Coronary artery (tissue), 2 donors: ENCODE measurements around the gene CENPL.
"Not testable (repeated sequence)": the region's sequence is repeated elsewhere in the genome, so short reads cannot be mapped to it uniquely, and the experiment has no call there.

Experiments
- DNase-seq: peaks from one replicate; pipeline ENCODE4 v3.0.0-alpha.2; 2017; ENCODE audit warnings: low spot score
- H3K27ac ChIP-seq, 2 donors: fragments of 200-600 bp; sonication (generic); one replicate each; pipeline ENCODE4 v1.5.1; 2016 to 2019
- H3K4me3 ChIP-seq: fragments of 200-600 bp; sonication (generic); 2 replicates; pipeline ENCODE4 v1.5.1; 2016; ENCODE audit warnings: mild to moderate bottlenecking, moderate library complexity
- TF ChIP-seq, protein P1 (sequence below): fragments of 200-600 bp; sonication (generic); IDR thresholded peaks from one replicate; pipeline ENCODE4 v1.5.1; 2019; ENCODE audit warnings: antibody characterized with exemption

CENPL gene

DNA sequence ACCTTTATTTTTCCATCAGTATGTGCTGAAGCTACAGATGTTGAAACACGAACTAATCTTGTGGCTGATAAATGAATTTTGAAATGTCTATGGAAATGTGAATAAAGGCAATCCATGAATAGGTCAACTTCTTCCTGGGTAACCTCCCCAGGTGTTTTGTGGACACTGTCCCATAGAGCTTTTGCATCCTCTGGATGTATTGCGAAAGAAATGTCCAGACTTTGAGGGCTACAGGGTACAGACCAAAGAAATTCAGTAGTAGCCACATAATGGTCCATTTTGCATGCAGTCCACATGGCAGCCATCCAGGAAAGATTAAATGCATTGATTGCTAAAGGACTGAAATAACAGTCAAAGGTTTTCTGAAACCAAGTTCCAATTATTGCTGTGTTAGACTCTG lies 21.7 kb downstream of the CENPL start:
- H3K27ac ChIP-seq = no peak overlapping the region
- TF ChIP-seq, protein P1, sequence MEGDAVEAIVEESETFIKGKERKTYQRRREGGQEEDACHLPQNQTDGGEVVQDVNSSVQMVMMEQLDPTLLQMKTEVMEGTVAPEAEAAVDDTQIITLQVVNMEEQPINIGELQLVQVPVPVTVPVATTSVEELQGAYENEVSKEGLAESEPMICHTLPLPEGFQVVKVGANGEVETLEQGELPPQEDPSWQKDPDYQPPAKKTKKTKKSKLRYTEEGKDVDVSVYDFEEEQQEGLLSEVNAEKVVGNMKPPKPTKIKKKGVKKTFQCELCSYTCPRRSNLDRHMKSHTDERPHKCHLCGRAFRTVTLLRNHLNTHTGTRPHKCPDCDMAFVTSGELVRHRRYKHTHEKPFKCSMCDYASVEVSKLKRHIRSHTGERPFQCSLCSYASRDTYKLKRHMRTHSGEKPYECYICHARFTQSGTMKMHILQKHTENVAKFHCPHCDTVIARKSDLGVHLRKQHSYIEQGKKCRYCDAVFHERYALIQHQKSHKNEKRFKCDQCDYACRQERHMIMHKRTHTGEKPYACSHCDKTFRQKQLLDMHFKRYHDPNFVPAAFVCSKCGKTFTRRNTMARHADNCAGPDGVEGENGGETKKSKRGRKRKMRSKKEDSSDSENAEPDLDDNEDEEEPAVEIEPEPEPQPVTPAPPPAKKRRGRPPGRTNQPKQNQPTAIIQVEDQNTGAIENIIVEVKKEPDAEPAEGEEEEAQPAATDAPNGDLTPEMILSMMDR = no peak
- no peak overlapping the region for H3K4me3 ChIP-seq
- DNase-seq = no peak

DNA sequence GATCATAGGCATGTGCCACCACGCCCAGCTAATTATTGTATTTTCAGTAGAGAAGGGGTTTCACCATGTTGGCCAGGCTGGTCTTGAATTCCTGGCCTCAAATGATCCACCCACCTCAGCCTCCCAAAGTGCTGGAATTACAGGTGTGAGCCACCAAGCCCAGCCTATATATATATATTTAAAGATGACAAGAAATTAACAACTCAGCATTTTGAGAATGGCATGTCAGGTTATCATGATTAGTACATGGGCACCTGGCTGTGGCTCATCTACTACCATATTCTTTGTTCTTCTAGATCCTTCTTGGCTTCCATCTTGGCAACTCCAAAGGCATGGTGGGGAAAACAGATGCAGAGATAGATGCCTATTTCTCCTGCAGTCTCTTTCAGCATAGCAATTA lies 24.7 kb downstream of the CENPL start:
- not testable (repeated sequence) for H3K27ac ChIP-seq, H3K4me3 ChIP-seq, DNase-seq

DNA sequence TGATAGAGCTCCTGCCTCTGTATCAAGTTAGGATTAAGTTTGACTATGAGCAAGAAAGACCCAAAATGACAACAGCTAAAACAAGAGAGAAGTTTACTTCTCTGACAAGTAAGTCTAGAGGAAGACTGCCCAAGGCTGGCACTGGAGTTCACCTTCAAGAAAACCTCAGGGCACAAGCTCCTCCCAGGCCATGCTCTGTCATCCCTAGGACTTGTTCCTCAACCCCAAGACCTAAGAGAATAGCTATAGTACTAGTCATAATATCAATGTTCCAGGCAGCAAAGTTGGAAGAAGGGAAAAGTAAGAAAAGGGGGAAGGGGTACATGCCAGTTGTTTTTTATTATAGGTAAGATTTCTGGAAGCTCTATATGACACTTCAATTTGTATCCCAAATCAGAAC lies 26.6 kb downstream of the CENPL start:
- H3K4me3 ChIP-seq = no peak overlapping the region
- TF ChIP-seq, protein P1 = no peak
- no peak overlapping the region for H3K27ac ChIP-seq
- DNase-seq = no peak

DNA sequence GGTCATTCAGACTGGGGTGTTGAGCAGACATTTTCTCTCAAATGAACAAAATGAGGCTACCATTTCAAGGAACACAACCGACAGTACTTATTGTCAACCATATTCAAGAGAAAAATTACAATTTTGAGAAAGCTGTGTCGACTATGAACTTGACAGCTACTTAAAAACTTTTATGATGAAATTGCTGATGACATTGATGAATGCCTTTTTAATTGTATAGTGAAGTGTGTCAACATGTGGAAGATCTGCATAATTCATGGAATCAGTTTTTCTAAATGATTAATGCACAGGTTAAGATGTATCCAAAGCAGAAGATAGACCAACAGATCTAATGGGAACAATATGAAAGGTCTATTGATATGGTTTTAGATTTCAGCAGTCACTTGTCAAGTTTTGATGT lies 34.8 kb downstream of the CENPL start:
- no peak for DNase-seq
- Histone ChIP-seq H3K27ac (no peak overlapping the region), H3K4me3 (no peak overlapping the region)
- TF ChIP-seq, protein P1 = no peak

DNA sequence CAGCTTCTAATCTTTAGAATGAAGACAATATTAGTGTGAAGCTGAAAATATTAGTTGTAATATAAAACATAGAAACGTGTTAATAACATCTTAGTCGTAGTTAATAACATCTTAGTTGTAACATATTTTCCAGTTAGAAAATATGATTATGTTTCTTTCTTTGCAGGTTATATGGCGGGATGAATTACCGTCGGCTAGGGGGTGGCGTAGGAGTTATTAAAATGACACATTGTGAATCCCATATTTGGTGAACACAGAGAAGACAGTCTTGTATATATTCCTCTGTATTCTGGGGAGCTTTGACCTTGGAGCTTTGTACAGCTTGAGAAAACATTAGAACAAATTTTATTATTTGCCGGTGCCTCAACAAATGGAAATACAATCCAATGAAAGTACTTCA lies 39.7 kb downstream of the CENPL start:
- Histone ChIP-seq H3K4me3 (no peak overlapping the region), H3K27ac (no peak overlapping the region)
- TF ChIP-seq, protein P1 = no peak
- no peak for DNase-seq

DNA sequence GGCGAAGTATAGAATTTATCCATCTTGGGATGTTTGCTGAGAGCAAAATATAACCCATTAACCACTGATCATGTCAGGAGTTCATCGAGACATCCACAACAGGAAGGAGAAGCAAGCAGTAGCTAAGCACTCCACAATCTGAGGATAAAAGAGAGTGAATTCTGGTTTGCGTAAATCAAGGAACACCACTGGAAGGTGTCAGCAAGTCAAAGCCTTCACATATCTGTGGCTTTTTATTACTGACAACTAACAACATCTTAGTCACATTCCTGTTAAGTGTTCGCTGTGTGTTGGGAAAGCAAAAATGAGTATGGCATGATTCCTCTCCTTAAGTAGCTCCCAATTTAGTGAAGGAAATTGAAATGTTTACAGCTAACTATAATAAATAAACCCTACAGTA lies 44.7 kb downstream of the CENPL start:
- DNase-seq = no peak
- H3K27ac ChIP-seq = no peak overlapping the region
- H3K4me3 ChIP-seq = no peak overlapping the region
- TF ChIP-seq, protein P1 = no peak

DNA sequence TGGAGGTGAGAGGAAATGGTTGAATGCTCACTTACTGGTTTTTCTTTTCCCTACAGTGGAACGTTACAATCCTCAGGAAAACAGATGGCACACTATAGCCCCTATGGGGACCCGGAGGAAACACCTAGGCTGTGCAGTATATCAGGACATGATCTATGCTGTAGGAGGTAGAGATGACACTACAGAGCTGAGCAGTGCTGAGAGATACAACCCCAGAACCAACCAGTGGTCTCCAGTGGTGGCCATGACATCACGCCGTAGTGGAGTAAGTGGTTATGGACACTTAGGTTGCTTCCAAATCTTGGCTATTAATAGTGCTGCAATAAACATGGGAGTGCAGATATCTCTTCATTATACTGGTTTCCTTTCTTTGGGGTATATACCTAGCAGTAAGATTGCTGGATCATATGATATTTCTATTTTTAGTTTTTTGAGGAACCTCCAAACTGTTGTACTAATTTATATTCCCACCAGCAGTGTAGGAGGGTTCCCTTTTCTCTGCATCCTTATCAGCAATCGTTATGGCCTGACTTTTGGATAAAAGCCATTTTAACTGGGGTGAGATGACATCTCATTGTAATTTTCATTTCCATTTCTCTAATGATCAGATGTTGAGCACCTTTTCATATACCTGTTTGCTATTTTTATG lies 49.0 kb downstream of the CENPL start:
- Histone ChIP-seq H3K4me3 (no peak overlapping the region), H3K27ac (no peak overlapping the region)
- TF ChIP-seq, protein P1 = no peak
- DNase-seq = no peak
